ENCODE data around the gene IBTK.
"Not testable (repeated sequence)": the region's sequence is repeated elsewhere in the genome, so short reads cannot be mapped to it uniquely, and the experiment has no call there.

Gene IBTK, protein sequence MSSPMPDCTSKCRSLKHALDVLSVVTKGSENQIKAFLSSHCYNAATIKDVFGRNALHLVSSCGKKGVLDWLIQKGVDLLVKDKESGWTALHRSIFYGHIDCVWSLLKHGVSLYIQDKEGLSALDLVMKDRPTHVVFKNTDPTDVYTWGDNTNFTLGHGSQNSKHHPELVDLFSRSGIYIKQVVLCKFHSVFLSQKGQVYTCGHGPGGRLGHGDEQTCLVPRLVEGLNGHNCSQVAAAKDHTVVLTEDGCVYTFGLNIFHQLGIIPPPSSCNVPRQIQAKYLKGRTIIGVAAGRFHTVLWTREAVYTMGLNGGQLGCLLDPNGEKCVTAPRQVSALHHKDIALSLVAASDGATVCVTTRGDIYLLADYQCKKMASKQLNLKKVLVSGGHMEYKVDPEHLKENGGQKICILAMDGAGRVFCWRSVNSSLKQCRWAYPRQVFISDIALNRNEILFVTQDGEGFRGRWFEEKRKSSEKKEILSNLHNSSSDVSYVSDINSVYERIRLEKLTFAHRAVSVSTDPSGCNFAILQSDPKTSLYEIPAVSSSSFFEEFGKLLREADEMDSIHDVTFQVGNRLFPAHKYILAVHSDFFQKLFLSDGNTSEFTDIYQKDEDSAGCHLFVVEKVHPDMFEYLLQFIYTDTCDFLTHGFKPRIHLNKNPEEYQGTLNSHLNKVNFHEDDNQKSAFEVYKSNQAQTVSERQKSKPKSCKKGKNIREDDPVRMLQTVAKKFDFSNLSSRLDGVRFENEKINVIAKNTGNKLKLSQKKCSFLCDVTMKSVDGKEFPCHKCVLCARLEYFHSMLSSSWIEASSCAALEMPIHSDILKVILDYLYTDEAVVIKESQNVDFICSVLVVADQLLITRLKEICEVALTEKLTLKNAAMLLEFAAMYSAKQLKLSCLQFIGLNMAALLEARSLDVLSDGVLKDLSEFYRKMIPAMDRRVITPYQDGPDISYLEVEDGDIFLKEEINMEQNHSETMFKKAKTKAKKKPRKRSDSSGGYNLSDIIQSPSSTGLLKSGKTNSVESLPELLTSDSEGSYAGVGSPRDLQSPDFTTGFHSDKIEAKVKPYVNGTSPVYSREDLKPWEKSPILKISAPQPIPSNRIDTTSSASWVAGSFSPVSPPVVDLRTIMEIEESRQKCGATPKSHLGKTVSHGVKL (N-terminal part only)

DNA sequence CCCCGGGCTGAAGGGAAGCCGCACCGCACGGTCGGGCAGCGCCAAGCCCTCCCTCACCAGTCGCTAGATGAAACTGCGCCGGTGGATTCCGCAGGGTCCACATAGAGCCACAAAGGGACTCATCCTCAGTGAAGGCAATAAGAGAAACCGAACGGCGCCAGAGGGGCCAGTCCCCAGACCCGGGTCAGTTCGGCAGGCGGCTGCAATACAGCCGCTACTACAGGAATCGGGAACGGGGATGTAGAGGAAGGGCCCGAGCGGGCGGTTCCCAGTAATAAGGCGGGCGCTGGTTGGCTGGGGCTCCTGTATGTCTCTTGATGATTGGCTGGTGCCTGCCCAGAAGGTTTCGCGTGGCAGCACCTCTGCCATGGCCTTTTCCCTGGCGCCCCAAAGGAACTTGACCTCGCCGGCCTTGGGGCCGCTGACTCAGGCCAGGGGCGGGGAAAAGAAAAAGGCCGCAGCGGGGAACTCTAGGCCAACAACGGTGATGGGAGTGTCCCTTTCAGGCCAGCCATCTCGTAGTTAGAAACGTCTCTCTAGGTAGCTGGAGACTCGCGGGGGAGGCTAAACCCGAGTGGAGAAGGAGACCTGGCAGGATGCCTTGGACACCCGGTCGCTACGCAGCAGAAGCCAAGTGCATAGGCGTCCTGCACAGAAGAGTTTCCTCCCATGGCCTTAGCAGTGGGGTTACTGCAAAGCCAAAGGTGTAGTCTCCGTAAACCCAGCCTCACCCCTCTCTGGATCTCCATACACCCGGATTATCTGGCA is at the start of gene IBTK:
Gene IBTK, minus strand, starts transcription at position 240 of the 768 bp plus-strand sequence. CDS start 7,258 bp downstream, outside the sequence.
- peak; percentile 96 for DNase-seq

DNA sequence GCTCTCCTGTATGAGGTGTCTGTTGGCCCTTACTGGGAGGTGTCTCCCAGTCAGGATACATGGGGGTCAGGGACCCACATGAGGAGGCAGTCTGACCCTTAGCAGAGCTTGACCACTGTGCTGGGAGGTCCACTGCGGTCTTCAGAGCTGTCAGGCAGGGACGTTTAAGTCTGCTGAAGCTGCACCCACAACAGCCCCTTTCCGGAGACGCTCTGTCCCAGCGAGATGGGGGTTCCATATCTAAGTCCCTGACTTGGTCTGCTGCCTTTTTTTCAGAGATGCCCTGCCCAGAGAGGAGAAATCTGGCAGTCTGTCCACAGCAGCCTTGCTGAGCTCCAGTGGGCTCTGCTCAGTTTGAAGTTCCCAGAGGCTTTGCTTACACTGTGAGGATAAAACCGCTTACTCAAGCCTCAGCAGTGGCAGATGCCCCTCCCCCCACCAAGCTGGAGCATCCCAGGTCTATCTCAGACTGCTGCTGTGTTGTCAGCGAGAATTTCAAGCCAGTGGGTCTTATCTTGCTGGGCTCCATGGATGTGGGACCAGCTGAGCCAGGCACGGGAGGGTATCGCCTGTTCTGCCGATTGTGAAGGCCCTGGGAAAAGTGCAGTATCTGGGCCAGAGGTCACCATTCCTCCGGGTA is 36.3 kb upstream of the IBTK start:
- DNase-seq: no peak

- DNase-seq: not testable (repeated sequence)
Measured at GRCh38 chr6:82281550-82281949, 34.0 kb upstream of the IBTK start.

DNA sequence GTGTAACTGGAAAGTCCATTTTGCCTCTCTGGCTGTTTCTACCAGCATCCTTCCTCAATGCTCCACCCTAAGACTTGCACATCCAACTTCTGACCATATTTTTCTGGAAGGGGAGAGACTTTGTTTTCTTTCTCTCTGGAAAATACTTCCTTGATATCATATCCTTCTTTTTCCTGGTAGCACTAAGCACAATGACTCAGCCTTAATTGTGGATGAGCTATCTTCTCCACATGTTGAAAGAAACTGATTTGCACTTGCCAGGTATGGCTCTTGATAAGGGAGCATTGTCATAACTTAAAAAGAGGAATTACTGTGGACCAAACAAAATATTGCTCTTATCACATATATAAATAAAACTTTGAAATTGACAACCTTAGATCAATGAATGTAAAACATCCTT is 30.1 kb upstream of the IBTK start:
- no peak for DNase-seq

DNA sequence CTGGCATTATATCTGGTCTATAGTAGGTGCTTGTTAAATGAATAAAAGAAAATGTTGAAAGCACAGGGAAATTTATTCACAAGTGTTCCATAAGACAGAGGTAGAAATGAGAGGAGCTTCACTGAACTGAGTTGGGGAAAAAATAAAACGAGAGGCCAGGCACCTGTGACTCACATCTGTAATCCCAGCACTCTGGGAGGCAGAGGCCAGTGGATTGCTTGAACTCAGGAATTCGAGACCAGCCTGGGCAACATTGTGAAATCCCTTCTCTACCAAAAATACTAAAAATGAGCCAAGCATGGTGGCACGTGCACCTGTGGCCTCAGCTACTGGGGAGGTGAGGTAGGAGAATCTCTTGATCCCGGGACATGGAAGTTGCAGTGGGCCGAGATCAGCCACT is 28.1 kb upstream of the IBTK start:
- no peak for DNase-seq

DNA sequence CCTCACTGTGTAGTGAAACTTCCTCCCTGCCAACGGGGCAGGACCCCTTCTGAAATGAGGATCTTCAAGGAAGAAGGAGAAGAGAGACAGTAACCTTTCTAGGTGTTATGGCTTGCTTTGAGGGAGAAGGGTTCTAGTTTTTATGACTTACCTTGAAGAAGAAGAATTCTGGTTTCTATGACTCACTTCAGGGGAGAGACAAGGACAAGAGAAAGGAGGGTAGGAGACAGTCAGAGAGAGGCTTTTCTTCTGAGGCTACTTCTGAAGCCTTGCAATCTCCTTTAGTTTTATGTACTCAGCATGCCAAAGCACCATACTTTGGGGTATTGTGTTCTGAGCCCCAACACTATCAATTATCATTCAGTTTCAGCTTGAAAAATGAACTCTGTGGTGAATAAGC is 25.8 kb upstream of the IBTK start:
- DNase-seq: no peak

DNA sequence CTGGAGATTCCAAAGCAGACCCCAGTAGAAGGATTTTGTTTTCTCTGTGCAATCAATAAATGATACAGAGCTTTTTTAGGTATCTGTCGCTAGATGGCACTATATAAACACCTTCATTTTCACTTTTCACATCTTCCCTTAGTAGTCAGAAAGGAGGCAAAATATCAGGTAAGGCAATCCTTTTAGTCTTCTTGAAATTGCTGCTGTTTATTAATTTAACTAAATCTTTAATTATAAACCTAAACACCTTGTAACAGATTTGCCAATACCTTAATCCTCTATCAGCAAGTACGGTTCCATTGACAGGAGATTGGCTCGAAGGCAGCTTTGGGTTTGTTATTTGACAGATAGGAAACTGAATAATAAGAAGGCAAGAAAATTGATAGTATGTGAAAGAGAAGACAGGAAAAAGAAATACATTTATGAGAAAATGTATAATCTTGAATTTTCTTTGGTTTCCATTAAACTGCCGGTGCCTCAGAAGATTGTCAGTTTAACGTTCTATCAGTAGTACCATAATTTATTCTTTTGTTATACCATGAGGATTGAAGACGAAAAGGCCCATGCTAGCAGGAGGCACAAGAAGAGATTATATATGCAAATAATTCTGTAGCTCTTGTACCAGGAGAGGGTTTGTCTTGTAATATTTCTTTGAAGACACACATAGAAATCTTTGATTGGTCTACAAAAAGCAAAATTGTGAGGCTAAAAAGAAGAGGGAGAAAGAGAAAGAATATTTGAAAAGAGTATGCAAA is 23.5 kb upstream of the IBTK start:
- no peak for DNase-seq

GRCh38 chr6:82268301-82268846 is 20.8 kb upstream of the IBTK start:
- no peak for DNase-seq

DNA sequence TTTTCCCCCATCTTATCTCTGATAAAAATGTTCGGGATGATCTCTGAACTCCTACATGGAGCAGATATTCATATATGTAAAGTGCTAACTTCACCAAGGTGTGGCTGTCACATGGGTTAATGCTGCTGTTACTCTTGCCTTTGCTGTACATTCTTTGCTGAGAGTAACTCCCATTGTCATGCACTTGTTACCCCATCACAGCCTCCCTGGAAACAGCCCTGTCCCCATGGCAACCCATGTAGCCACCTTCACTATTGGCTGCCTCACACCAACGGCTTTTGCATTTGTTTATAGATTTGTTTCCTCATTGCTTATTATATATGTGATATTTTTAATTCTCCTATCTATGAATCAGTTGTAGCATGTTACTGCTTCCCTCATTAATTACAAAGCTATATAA is 17.3 kb upstream of the IBTK start:
- no peak for DNase-seq

DNA sequence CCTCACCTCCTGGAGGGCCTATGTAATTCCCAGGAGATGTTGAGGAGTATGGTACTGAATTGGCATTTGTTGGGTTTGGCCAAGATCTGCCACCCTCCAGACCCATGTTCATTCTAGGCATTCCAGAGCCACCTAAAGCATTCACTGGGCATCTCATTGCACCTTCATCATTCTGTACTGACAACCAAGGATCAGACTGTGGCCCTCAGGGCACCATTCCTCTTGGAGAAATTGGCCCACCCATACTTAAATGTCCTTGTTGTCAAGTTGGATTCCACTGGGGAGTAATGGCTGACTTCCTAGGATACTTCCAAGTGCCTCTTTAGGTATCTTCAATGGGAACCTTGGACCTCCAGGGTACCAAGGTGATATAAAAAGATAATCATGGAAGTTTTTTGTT is 16.8 kb upstream of the IBTK start:
- no peak for DNase-seq

DNA sequence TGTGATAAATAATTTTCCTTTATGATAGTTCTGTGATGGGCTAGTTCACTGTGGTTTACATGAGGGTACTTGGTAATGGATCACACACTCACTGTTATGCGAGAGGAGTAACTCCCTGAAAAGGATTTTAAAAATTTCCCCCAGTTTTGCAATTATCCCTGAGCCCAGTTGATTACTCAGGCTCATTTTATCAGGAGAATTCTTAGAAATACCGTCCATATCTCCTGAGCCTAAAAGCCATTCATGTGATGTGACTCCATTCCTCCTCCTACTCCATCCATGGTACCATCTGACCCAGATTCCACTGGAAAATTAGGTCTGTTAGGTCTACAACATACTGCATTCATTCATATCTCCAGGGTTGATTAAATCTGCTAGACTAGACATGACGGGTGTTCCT is 16.4 kb upstream of the IBTK start:
- no peak for DNase-seq

DNA sequence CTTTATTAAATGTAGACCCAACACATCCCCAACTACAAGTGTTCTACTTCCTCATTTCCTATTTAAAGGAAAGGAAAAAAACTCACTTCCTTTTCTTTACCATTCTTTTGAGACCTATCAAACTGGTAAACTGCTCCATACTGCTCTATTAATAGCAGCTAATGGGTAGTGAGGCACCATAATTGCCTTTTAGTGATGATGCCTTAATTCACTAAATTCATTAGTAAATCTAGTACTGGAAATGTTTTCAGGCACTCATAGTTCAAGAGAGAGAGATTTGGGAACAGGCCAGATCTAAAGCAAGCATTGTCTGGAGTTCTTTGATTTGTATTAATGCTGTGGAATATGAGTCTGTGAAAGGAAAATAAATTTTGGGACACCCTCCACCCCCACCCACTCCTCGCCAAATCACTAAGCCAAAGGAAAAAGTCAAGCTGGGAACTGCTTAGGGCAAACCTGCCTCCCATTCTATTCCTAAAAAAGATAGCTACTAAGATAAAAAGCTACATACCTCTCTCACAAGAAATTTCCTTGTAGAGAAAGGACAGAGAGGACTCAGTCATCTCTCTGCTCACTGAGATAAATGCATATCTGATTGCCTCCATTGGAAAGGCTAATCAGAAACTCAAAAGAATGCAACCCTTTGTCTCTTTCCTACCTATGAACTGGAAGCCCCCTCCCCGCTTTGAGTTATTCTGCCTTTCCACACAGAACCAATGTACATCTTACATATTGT is 13.6 kb upstream of the IBTK start:
- DNase-seq: no peak

DNA sequence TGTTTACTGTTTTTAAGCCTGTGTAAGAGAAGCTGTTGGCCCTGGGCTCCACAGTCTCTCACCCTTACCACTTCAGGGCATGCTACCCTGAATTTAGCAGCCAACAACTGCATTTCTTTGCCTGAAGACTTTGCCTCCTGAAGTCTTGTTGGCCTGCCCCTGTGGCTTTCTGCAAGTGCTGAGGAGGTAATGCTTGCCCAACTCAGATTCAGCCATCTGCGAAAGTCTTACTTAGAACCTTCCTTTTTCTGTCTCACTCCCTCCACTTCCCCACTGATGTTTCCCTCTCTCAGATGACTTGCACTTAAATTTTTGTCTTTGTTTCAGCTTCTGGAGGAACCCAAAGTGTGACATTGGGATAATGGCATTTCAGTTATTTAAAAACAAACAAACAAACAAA is 11.8 kb upstream of the IBTK start:
- DNase-seq: no peak

DNA sequence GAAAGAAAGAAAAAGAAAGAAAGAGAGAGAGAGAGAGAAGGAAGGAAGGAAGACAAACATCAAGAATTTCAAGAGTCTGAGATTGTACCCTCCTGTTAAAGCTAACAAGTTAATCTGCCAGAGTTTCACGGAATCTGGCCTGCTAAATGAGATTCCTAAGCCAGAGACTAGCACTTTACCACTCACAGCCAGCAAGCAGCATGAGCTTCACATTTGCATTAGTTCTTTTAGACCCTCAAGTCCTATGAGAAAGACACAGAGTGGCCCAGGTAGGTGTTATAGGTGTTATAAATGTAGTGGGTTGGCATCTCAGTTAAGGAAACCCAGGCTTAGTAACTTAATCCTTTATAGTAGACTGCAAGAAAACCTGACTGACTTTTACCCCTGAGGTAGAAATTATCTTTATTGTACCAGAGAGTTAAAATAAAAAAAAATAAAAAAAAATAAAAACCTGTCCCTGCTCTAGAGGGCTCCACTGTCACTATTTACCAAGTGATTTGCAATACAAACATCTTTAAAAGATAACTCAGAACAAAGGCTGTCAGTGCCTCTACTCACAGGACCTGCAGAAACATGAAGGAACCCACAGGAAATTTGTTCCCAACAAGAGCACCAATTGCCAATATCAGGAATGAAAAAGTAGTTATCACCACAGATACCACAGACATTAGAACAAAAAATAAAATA is 9.7 kb upstream of the IBTK start:
- no peak for DNase-seq

DNA sequence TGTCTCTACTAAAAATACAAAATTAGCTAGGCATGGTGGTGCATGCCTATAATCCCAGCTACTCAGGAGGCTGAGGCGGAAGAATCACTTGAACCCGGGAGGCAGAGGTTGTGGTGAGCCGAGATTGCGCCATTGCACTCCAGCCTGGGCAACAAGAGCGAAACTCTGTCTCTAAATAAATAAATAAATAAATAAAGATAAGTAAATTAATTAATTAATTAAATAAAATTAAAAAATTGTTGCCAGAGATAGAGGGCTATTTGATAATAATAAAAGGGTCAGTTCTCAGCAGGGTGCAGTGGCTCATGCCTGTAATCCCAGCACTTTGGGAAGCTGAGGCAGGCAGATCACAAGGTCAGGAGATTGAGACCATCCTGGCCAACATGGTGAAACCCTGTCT is 7.2 kb upstream of the IBTK start:
- DNase-seq: not testable (repeated sequence)

GRCh38 chr6:82251942-82252341 is 4.4 kb upstream of the IBTK start:
- no peak for DNase-seq

- no peak for DNase-seq
Measured at GRCh38 chr6:82249381-82250253, 2.1 kb upstream of the IBTK start.

- DNase-seq: no peak
Measured at GRCh38 chr6:82248273-82248735, 760 bp upstream of the IBTK start.
